ENCODE measurements around the gene MYCN.
A peak's percentile ranks its signal among the peaks of the same experiment; 100 is the strongest.

MYCN gene

DNA sequence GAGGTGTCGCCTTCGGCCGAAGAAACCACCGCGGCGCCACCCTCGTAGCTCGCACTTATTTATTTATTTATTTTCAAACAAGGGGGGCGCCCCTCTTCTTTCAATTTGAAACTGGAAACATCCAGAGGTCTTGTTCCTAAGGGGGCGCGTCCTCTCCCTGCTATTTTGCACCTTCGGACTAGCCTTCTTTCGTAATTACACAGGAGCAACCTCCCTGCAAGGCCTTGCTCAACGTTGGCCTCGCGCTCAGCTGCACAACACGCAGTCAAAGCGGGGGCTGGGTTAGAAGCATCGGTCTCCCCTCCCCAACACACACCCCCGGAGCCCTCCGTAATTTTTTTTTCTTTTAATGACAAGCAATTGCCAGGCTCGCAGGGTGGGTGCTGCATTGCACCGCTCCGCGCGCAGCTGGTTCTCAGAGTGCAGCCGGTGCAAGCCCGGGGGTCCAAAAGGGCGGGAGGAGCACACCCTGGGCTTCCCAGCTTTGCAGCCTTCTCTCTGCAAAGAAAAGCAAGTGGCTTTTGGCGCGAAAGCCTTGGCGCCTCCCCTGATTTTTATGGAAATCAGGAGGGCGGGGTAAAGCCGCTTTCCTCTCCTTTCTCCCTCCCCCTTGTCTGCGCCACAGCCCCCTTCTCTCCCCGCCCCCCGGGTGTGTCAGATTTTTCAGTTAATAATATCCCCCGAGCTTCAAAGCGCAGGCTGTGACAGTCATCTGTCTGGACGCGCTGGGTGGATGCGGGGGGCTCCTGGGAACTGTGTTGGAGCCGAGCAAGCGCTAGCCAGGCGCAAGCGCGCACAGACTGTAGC lies at the start of gene MYCN:
MYCN (plus strand) TSS at position 697 of the 807 bp plus-strand sequence. CDS start 1,515 bp downstream, outside the sequence.
- Histone ChIP-seq H3K27ac (no peak within 1 kb of the TSS), H3K4me2 (ENCODE audit: low read length) (peak within 1 kb of the TSS; percentile 94), H3K27me3 (ENCODE audit: control insufficient read depth, insufficient read depth, low read length) (peaks cover 4% of the 10 kb centered on the region), H2AFZ (peak within 1 kb of the TSS; percentile 67), H3K79me2 (no peaks in the 10 kb centered on the region), H3K4me3 (ENCODE audit: low read depth, low read length) (peak within 1 kb of the TSS; percentile 48), H3K36me3 (ENCODE audit: control insufficient read depth, insufficient read depth, low read length) (no peaks in the 10 kb centered on the region), H3K4me1 (peaks cover 8% of the 10 kb centered on the region), H3K9ac (no peak within 1 kb of the TSS), H3K9me3 (ENCODE audit: control insufficient read depth, low read length) (no peaks in the 10 kb centered on the region)
- TF ChIP-seq, protein P1, sequence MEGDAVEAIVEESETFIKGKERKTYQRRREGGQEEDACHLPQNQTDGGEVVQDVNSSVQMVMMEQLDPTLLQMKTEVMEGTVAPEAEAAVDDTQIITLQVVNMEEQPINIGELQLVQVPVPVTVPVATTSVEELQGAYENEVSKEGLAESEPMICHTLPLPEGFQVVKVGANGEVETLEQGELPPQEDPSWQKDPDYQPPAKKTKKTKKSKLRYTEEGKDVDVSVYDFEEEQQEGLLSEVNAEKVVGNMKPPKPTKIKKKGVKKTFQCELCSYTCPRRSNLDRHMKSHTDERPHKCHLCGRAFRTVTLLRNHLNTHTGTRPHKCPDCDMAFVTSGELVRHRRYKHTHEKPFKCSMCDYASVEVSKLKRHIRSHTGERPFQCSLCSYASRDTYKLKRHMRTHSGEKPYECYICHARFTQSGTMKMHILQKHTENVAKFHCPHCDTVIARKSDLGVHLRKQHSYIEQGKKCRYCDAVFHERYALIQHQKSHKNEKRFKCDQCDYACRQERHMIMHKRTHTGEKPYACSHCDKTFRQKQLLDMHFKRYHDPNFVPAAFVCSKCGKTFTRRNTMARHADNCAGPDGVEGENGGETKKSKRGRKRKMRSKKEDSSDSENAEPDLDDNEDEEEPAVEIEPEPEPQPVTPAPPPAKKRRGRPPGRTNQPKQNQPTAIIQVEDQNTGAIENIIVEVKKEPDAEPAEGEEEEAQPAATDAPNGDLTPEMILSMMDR (IDR thresholded peaks at IDR 0.05) = peak; percentile 63

DNA sequence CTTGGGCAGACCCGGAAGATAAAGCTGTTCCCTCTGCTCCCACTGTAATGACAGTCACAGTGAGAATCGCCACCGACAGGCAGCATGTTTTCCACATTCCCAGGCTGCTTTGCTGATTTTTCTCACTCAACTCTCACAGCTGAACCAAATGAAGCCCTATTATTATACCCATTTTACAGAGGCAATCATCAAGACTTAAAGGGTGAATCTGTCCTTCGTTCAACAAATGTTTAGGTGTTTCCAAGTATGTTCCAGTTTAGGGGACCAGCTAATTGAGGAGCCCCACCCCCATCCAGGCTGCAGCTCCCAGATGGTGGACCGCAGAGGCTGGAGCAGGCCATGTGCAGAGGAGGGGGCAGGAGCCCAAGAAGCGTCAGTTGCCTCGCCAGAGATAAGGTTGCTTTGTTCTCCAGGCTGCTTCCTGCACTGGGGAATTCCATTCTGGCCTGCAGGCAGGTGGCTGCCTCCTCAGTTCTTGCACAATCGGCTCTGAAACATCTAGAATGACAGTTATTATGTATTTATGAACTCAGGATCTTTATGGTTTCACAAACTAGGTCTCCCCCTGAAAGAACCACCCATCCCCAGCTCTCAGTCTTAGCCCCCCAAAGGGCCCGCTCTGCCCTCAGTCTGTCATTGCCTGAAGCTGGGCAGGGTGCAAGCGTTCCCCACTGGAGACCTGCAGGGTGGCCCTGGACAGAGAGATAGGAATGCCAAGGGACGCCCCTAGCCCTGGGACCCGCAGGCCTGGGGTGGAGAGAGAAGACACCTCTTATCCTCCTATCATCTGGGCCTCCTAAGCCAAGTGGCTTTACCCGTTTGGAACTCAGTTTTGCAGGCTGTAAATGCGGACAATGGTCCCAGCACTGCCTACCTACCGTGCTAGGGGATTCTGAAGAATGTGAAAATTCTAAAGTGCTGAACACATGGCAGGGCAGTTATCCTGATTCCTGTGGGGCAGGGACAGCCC lies 49.1 kb upstream of the MYCN start:
- no peaks in the 10 kb centered on the region for H3K9me3 ChIP-seq (ENCODE audit: control insufficient read depth, low read length)
- no peak overlapping the region for H2AFZ ChIP-seq
- H3K36me3 ChIP-seq (ENCODE audit: control insufficient read depth, insufficient read depth, low read length) = no peaks in the 10 kb centered on the region
- TF ChIP-seq, protein P1 (IDR thresholded peaks at IDR 0.05) = no peak
- H3K4me1 ChIP-seq = no peaks in the 10 kb centered on the region
- H3K9ac ChIP-seq = no peak overlapping the region
- no peaks in the 10 kb centered on the region for H3K79me2 ChIP-seq
- H3K27me3 ChIP-seq (ENCODE audit: control insufficient read depth, insufficient read depth, low read length) = no peaks in the 10 kb centered on the region
- no peak overlapping the region for H3K4me3 ChIP-seq (ENCODE audit: low read depth, low read length)
- no peak overlapping the region for H3K4me2 ChIP-seq (ENCODE audit: low read length)
- no peak overlapping the region for H3K27ac ChIP-seq

DNA sequence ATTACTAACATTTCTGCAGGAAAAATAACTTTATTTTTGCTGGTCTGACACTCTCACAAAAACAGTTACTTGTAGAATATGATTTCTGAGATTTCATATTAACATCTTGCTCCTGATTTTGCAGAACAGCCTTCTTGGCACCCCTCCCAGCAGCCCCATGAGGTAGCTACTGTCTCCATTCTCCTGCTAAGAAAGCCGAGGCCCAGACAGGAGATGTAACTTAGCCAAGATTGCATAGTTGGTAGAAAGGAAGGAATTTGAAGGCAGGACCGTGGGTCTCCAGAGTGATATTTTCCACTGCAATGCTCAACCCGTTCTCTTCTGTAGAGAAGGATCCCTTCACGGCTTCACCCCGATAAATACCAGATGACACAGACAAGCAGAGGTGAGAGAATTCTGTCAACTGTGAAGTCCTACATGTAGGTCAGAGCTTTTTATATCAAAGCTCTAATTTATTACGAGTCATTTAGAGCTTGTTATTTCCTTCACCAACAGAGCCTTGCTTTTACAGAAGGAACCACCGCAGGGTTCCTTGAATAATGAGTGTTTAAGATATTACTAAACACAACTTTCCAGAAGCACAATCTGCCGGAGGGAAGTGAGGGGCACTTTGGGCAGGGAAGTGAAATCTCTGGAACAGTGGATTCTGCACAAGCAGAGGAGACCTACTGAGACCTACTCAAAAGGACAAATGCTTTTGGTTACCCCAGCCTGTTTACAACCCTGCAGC lies 48.0 kb upstream of the MYCN start:
- H3K9me3 ChIP-seq (ENCODE audit: control insufficient read depth, low read length) = no peaks in the 10 kb centered on the region
- H3K4me2 ChIP-seq (ENCODE audit: low read length) = no peak overlapping the region
- H2AFZ ChIP-seq = no peak overlapping the region
- no peak overlapping the region for H3K9ac ChIP-seq
- no peak overlapping the region for H3K4me3 ChIP-seq (ENCODE audit: low read depth, low read length)
- H3K4me1 ChIP-seq = no peaks in the 10 kb centered on the region
- H3K36me3 ChIP-seq (ENCODE audit: control insufficient read depth, insufficient read depth, low read length) = no peaks in the 10 kb centered on the region
- H3K79me2 ChIP-seq = no peaks in the 10 kb centered on the region
- H3K27ac ChIP-seq = no peak overlapping the region
- no peaks in the 10 kb centered on the region for H3K27me3 ChIP-seq (ENCODE audit: control insufficient read depth, insufficient read depth, low read length)
- TF ChIP-seq, protein P1 (IDR thresholded peaks at IDR 0.05) = no peak

DNA sequence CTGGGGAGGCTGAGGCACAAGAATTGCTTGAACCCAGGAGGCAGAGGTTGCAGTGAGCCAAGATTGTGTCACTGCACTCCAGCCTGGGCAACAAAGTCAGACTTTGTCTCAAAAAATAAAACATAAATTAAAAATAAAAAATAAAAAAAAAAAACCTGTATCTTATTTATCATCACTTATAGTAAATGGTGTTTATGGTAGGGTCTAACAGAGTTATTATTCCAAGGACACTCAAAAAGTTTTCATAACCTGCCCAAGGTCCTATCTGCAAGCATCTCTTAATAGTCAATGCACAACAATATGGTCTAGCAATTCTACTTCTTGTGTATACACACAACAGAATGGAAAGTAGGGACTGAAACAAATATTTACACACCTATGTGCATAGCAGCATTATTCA lies 47.3 kb upstream of the MYCN start:
- Histone ChIP-seq H3K79me2 (no peaks in the 10 kb centered on the region), H3K4me1 (no peaks in the 10 kb centered on the region), H3K36me3 (ENCODE audit: control insufficient read depth, insufficient read depth, low read length) (no peaks in the 10 kb centered on the region), H3K4me3 (ENCODE audit: low read depth, low read length) (no peak overlapping the region), H3K9me3 (ENCODE audit: control insufficient read depth, low read length) (no peaks in the 10 kb centered on the region), H3K9ac (no peak overlapping the region), H3K4me2 (ENCODE audit: low read length) (no peak overlapping the region), H3K27me3 (ENCODE audit: control insufficient read depth, insufficient read depth, low read length) (no peaks in the 10 kb centered on the region), H3K27ac (no peak overlapping the region), H2AFZ (no peak overlapping the region)
- TF ChIP-seq, protein P1 (IDR thresholded peaks at IDR 0.05) = no peak

Data from parathyroid adenoma (tissue), 2 donors.